IPS-NIHi11 (cell line): ENCODE measurements around the gene RING1.
A peak's percentile ranks its signal among the peaks of the same experiment; 100 is the strongest.

ENCODE experiments used
- DNase-seq: peaks from one replicate; pipeline ENCODE4 v3.0.0; 2012; ENCODE audit warnings: mixed read lengths, low spot score

The RING1 gene

GRCh38 chr6:33171880-33172687, 36.2 kb upstream of the RING1 start:
- DNase-seq = no peak

DNA sequence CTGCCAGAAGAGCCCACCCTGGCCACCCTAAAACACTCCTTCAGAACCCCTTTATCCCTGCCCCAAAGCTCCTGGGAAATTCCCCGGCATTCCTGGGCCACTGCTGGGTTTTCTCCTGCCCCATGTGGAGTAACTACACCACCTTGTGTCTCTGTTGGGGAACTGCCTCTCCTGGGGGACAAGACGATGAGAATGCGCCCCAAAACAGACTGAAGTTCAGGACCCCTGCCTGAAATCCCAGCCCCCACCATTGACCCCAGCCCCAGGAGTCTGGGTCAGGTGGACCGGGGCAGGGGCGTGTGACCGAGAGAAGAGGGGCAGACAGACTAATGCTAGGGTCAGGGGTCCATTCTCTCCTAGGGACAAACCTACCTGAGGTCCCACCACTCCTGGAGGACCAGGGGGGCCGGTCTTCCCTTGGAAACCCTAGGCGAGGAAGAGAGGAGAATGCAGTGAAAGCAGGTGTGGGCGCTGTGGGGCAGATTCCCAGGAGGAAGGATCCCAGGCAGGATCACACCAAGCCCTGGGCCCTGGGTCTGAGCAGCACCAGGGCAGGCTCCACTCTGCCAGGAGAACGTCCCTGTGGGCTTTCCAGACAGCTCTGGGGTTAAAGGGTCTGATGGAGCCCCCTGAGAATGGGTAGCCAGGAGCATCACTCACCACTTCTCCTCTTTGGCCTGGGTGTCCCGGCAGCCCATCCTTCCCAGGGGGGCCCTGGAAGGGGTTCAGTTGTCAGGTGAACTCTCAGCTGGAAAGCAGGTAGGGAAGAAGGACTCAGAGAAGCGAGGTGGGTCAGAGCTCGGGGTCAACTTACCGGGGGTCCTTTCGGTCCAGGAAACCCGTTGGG, 35.4 kb upstream of the RING1 start:
- DNase-seq = peak; percentile 86

GRCh38 chr6:33173535-33174180, 34.6 kb upstream of the RING1 start:
- no peak for DNase-seq

DNA sequence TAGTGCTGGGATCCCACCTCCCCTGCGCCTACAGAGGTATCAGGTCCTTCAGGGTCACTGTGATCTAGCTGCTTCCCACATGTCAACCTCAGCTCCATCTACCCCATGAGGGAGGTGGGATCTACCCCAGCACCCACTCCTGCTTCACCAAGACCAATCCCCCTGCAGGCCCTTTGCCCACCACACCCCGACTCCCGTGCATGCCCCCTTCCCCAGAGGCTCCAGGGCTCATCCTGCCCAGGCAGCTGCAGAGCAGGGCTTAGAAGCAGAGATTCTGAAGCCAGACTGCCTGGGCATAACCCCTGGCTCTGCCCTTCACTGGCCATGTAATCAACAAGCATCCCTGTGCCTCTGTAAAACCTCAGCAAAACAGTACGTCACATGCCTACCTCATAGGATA, 33.5 kb upstream of the RING1 start:
- no peak for DNase-seq

DNA sequence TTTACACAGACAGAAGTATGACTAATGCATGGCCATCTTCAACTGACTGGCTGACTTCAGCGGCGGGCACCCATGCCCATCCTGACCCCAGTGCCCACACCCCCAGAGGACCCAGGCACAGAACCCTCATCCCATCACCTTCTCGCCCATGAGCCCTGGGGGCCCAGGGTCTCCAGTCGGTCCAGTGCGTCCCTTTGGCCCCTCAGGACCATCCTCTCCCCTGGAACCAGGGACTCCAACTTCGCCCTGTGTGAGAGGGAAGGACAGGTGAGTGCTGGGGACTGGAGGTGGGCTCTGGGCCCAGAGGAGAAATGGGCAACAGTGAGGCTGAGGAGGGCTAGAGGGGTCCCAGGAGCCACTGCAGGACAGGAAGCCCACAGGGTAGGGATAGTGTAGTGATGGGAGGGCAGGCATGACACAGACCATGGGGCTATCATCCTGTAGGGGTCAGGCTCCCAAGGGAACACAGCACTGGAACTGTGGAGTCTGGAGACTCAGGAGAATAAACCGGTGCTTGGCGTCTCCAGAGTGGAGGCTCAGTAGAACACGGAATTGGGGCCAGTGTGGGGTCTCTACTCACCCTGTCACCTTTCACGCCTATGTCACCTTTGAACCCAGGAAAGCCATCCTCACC, 32.7 kb upstream of the RING1 start:
- no peak for DNase-seq

GRCh38 chr6:33176906-33177305, 31.4 kb upstream of the RING1 start:
- DNase-seq = no peak

GRCh38 chr6:33177552-33178446, 30.5 kb upstream of the RING1 start:
- no peak for DNase-seq

DNA sequence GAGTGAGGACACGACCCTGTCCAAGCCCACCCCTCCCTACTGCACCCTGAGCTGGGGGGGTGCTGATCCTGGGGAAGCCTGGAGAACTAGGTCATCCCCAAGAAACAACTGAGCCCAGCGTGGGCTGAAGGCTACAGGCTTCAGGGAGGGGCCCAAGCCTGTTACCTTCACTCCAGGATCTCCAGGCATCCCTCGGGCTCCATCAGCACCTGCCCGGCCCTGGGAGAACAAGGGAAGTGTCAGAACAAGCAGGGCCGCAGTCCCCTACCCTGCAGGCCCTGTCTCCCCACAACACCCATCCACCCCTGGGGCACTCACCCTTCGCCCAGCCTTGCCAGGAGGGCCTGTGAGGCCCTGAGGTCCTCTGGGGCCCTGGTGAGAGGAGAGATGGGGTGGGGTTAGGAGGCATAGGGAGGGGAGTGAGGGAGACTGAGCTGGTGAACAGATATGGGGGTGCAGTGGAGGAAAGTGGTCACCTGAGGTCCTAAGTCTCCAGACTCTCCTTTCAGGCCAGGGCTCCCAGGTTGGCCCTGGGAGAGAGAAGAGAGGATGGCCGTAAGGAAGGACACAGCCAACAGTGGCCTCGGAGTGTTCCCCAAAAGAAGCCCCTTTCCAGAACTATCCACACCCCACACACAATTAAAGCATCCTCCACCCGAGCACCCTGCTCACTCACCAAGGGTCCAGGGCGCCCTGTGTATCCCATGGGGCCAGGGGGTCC, 29.4 kb upstream of the RING1 start:
- no peak for DNase-seq

DNA sequence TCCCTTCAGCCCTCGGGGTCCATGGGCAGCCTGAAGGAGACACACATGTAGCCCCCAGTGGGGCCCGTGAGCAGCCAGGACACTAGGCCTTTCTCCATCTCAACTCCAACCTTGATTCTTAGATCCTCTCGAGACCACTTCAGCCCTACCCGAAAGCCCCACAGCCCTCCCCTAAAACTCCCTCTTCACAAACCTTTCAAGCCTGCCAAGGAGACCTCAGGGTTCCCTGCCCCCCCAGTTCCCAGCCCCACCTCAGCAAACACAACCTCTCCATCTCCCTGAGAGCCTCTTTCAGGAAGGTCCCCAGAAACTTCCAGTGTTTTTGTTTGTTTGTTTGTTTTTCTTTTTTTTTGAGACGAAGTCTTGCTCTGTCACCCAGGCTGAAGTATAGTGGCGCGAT, 27.2 kb upstream of the RING1 start:
- no peak for DNase-seq

DNA sequence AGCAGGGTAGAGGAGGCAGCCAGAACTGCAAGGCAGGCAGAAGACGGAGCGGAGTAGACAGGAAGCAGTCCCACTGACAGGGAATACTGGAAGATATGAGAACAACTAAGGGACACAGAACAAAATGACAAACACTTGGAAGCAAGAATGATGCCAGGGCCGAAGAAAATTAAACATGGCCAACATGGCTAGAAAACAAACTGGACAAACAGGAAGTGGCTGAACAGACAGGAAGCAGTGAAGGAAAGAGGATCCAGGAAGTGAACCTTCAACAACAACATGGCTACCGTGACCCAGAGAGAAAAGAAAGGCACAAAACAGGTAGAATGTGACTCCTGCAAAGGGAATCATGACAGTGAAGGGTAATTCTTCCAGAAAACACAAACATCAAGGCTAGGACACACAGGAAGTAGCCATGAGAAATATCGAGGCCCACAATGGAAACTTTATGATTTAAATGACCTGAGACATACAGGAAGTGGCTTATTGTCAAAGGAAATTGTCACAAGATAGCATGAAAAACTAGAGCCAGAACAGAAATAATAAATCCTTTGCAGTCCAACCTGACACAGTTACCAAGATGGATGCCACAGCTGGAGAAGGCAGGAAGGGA, 25.1 kb upstream of the RING1 start:
- no peak for DNase-seq

- no peak for DNase-seq
Measured at GRCh38 chr6:33185190-33185589, 23.1 kb upstream of the RING1 start.

DNA sequence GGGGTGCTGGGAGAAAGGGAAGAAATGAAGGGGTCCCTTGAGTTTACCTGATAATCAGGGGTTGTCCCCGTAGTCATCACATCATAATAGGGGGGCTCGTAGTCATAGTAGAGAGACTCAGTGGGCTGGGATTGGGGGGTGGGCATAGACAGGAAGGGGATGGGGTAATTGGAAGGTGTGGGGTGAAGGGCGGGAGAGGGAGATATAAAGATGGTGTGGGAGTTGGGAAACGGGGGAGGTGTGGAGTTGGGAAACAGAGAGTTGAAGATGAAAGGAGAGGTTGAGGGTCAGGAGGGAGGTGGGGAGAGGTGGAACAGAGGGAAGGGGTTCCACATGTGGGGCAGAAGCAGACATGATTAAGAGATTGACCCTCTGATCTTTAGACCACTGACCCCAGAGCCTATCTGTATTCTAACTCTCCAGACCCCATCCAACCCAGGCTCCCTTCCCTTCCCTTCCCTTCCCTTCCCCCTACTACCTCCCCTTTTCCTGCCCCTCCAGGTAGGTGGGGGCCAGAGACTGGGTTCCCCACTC, 22.6 kb upstream of the RING1 start:
- no peak for DNase-seq

DNA sequence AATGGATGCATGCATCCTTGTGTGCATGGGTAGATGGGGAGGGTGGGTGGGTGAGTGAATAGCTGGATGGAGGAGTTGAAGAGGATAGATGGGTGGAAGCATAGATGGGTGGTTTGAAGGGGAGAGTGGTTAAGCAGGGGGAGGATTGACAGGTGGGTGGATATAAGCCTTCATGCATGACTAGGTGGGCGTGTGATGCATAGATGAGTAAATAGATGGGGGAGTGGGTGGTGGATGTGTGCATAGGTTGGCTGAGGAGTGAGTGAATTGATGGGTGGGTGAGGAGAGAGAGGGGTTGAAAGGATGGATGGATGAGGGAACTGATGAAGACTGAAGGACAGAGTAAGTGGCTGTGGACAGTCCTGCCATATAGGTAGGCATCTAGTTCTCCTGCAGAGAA, 20.5 kb upstream of the RING1 start:
- DNase-seq = no peak

DNA sequence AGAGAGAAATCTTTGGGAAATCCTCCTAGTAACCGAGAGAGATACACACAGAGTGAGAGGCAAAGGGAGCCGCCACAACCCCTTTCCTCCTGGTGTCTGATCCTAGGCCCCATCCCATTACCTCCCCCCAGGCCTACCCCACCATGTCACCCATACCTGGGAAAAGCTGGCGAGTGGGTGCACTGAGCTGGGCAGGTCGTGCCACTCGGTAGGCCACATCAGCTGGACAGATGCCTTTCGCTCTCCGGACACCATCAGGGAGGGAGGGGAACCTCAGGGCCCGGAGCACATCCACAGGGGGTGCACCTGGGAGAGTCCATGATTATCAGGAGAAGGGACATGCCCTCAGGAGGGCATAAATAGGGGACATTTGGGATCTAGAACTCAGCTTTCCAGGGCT, 19.1 kb upstream of the RING1 start:
- no peak for DNase-seq

GRCh38 chr6:33189625-33190448, 18.5 kb upstream of the RING1 start:
- no peak for DNase-seq

- no peak for DNase-seq
Measured at GRCh38 chr6:33190504-33191107, 17.7 kb upstream of the RING1 start.

- DNase-seq = peak; percentile 62
Measured at GRCh38 chr6:33191383-33192104, 16.8 kb upstream of the RING1 start.

DNA sequence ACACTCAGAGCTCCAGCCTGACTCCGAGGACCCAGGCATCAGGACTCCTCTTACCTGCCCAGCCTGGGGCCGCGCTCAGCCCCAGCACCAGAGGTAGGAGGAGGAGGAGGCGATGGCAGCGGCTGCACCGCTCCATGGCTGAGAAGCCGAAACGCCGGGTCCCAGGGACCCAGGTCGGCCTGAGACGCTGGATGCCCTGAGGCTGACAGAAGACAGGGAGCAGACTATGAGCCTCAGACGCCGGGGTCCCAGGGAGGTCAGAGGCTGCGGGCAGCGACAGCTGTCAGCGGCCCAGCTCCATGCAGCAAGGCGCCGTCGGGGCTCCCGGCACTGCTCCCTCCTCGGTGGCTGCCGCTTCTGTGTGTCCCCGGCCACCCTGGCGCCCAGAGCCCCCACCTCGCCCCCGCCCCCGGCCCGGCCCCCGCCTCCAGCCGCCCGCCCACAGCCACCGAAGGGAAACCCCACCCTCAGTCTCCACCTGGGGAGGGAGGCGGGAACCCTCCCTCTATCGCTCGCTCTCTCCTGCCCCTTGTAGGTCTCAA, 16.1 kb upstream of the RING1 start, which contains the start of gene COL11A2:
COL11A2 (minus strand) TSS at position 363 of the 542 bp plus-strand sequence; CDS start at position 136, 227 bp downstream.
- DNase-seq = no peak
